GM21717 (cell line): ENCODE results near the gene BAG1.

Source experiments
- ATAC-seq: cut with Tn5 transposase; IDR thresholded peaks from one replicate; pipeline ENCODE4 v1.9.1; 2021; ENCODE audit warnings: mild to moderate bottlenecking, moderate library complexity; ENCODE audit not compliant: unreplicated experiment

BAG1 gene

GRCh38 chr9:33245341-33245740 is 19.2 kb downstream of the BAG1 start:
- no peak for ATAC-seq

- no peak for ATAC-seq
Measured at GRCh38 chr9:33244137-33244784, 20.2 kb downstream of the BAG1 start.

DNA sequence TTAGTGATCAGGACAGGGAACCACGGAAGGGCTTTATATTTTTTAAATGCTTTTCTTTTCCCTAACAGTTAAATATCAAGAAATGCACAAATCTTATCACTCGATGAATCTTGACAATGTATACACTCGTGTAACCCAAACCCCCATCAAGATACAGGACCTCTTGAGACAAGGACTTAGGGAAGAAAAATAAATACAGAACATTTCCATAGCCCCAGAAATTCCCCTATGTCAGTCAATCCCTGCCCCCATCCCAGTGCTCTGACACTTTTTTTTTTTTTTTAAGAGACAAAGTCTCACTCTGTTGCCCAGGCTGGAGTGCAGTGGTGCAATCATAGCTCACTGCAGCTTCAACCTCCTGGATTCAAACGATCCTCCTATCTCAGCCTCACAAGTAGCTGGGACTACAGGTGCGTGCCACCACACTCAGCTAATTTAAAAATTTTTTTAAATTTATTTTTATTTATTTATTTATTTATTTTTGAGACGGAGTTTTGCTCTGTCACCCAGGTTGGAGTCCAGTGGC is 21.8 kb downstream of the BAG1 start:
- no peak for ATAC-seq

DNA sequence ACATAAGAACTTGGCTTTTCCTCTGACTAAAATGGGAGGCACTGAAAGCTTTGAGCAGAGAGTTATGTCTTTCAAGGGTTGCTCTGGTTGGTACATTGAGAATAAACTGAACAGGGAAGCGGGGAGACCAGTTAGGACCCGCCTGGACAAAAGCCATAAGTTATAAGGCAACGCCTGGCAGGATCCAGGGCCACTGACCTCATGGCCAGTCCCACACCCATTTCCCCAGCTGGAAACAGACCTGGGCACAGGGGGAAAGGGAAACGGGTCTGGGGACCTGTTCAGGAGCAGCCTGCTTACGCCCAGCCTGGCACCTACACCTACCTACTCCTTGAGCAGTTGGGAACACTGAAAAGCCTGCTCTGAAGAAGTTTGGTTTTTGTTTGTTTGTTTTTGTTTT is 23.2 kb downstream of the BAG1 start:
- ATAC-seq, result no peak

- ATAC-seq, result no peak
Measured at GRCh38 chr9:33239921-33240320, 24.6 kb downstream of the BAG1 start, which contains the start of gene SPINK4. TSS of gene SPINK4 (plus strand) at chr9:33240167. CDS start at chr9:33240209, 42 bp downstream.

DNA sequence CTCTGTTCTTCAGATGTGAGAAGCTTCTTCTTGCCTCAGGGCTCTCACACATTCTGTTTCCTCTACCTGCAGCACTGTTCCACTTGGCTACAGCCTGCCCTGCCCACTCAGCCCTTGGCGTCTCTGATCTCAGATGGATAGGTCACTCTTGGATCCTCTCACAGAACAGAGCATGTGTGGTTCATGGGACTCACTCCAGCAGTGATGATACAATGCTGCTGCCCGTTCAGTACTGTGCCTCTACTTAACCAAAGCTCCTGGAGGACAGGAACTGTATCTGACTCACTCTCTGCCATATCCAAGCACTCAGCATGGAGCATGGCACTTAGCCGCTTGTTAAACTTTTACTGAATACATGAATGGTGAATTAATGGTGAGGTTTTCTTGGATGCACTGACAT is 27.9 kb downstream of the BAG1 start:
- no peak for ATAC-seq

- ATAC-seq, result no peak
Measured at GRCh38 chr9:33234511-33235467, 29.7 kb downstream of the BAG1 start.

GRCh38 chr9:33233626-33234342 is 30.7 kb downstream of the BAG1 start:
- no peak for ATAC-seq

DNA sequence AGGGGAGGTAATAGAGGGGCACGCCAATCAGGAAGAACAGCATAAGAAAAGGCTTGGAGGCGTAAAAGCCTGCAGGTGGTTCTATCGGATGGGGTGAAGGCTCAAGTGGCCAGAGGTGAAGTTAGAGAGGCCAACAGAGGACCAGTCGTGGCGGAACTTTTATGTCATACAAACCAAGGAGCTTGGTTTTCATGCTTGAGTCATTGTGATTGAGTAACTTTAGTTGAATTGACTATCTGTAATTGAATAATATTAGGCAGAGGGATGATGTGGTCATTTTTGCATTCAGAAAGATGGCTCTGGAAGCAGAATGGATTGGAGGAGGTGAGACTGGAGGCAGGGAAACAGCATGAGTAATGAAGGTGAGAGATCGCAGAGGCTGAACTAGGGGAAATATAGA is 31.7 kb downstream of the BAG1 start:
- ATAC-seq, result no peak

DNA sequence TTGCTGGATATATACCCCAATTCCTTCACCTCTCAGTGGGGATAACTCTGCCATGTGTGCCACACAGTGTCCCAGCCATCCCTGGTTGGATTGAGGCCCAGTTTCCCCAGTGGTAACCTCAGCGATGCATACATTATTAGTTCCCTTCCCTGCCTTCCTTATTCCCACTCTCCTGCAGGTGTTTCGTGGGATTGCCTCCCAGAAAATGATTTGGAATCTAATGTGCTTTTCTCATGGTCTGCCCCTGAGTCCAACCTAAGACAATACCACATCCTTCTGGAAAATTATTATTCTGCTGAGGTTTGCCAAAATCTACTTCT is 32.9 kb downstream of the BAG1 start:
- ATAC-seq, result no peak

GRCh38 chr9:33230756-33231622 is 33.5 kb downstream of the BAG1 start:
- no peak for ATAC-seq

DNA sequence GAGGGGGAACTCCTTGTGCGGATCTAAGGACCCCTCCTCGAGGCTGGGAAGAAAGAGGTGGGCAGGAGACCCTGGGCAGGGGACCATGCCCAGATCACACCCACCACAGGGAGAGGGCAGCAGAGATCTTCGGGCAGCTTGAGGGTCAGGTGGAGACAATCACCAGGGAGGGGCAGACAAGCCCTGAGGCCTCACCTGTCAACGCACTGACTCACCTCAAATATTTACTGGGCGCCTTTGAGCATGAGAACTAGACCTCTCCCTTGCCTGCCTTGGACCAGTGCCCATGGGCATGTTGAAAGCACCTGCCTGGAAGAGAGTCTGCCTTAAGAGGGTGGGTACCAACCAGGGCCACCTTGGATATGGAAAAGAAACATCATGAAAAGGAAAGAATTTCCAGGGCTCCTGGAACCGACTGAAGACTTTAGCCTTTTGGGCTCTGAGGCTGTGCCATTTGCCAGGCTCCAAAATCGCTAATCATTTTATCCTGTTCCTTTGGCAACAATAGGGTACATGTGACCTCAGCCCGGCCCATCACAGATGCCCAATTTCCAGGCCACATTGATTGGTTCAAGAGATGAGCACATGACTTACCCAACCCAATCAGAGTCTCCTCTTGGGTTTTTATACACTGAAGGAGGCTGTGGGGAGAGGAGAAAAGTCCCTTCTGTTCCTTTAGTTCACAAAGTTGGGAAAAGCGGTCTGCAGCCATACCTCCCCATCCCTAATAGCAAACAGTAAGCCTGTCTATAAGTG is 35.0 kb downstream of the BAG1 start:
- ATAC-seq, result no peak

DNA sequence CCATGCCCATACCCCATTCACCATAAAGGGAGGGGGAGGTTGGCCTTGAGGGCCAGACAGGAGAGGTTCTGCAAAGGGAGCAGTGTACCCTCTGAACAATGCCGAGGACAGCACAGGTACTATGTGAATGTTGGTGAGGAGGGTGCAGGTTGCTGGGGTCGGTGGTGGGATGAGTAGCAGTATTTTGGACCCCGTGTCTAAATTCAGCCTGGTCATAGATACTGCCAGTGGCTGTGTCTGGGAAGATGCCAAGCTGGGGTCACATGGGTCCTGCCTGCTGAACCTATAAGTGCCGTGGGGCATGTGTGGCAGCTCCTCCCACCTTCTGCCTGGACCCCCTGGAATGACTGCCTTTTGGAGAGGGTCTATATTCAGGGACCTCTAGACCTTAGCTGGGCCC is 35.9 kb downstream of the BAG1 start:
- no peak for ATAC-seq

GRCh38 chr9:33227741-33228140 is 36.8 kb downstream of the BAG1 start:
- no peak for ATAC-seq

DNA sequence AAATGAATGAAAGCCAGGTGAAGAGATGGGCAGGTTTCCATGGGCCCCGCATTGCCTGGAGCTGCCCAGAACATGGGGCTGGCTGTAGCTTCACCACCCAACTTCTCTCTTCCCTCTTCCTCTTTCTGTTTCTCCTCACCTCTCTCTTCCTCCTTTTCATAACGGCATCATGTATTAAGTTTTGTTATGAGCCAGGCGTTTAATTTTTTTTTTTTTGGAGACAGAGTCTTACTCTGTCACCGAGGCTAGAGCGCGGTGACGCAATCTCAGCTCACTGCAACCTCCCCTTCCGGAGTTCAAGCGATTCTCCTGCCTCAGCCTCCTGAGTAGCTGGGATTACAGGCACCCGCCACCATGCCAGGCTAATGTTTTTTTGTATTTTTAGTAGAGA is 37.5 kb downstream of the BAG1 start:
- peak; percentile 73 for ATAC-seq

- no peak for ATAC-seq
Measured at GRCh38 chr9:33225319-33226147, 39.0 kb downstream of the BAG1 start.

DNA sequence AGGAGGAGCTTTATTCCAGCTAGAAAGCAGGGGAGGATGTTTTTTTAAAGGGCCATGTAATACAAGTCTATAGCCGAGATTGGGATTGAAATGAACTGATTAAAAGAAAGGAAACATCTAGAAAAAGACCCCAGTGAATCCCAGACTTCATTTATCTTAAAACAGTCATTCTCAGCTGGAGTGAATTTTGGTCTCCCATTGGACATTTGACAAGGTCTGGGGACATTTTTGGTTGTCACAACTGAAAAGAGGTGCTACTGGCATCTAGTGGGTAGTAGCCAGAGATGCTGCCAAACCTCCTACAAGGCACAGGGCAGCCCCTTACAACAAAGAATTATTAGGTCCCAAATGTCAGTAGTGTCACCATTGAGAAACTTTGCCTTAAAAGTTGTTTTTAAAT is 40.8 kb downstream of the BAG1 start:
- no peak for ATAC-seq

DNA sequence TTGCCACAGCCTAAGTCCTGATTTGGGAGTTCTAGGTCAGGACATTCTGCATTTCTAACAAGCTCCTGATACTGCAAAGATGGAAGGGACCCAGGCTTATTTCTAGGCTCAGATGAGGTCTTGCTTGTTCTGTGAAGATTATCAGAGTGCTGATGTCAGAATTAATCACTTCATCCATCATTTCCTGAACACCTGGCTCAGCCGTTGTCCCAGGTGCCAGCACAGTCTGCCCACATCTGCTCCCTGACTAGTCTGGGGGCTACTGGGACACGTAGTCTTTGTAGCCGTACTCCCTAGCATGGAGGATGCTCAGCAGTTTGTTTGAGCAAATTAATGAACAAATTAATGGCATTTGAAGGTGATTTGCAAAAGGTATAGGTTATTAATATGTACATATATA is 42.5 kb downstream of the BAG1 start:
- no peak for ATAC-seq

DNA sequence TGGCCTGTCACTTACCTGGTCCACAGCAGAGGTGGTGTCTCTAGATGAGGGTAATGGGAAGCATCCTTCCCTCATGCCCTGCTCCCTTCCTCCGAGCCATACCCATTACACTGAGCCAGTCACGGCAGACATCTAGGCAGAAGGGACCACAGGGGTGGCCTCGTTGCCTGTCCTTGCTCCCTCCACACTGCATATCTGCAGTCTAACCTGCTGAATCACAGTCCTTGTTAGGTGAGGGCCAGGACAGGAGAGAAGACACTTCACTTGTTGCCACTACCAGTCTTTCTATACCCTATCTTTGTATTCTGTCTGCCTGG is 43.0 kb downstream of the BAG1 start:
- ATAC-seq, result no peak
